CD4-positive, CD25-positive, alpha-beta regulatory T cell (primary cell): ENCODE results near the gene ZNF33B. TPM values are rescaled to one million over a fixed set of nuclear protein-coding genes. Genes with fewer than 3 reads are reported as not detected.
"Not testable (repeated sequence)": the region's sequence is repeated elsewhere in the genome, so short reads cannot be mapped to it uniquely, and the experiment has no call there.

ENCODE experiments used
- ATAC-seq, 2 donors: fragments of 150-1000 bp; cut with Tn5 transposase; one replicate each; pipeline ENCODE4 v1.10.0; 2021; ENCODE audit warnings: low read depth in 2 of 2, moderate number of reproducible peaks in 2 of 2, moderate library complexity in 1 of 2
- DNase-seq, 3 donors: peaks; one replicate each; pipeline versions ENCODE4 v3.0.0 to v3.0.0-alpha.2; 2012 to 2022; ENCODE audit warnings: mixed read lengths in 1 of 3
- H3K27ac ChIP-seq: one replicate; pipeline ENCODE4 v1.7.0; 2013; ENCODE audit warnings: mild to moderate bottlenecking, low read length; ENCODE audit not compliant: insufficient read depth, poor library complexity, severe bottlenecking
- H3K27me3 ChIP-seq: one replicate; pipeline ENCODE4 v1.7.0; 2013; ENCODE audit warnings: low read length; ENCODE audit not compliant: control insufficient read depth, insufficient read depth
- H3K36me3 ChIP-seq: one replicate; pipeline ENCODE4 v1.7.0; 2013; ENCODE audit warnings: mild to moderate bottlenecking, low read length, moderate library complexity; ENCODE audit not compliant: control insufficient read depth, insufficient read depth
- H3K4me1 ChIP-seq: 2 replicates; pipeline ENCODE4 v1.7.0; 2013; ENCODE audit warnings: mild to moderate bottlenecking, low read length; ENCODE audit not compliant: insufficient read depth, control insufficient read depth, poor library complexity, severe bottlenecking
- H3K4me3 ChIP-seq: one replicate; pipeline ENCODE4 v1.7.0; 2013; ENCODE audit warnings: low read depth, mild to moderate bottlenecking, low read length, moderate library complexity
- H3K9me3 ChIP-seq, 2 experiments: 1 replicate in 1 of 2; 2 replicates in 1 of 2; pipeline ENCODE4 v1.7.0; 2013; ENCODE audit warnings: low read length in 2 of 2, mild to moderate bottlenecking in 1 of 2, moderate library complexity in 1 of 2; ENCODE audit not compliant: control insufficient read depth in 2 of 2
- H3K27ac Mint-ChIP-seq, 3 donors: one replicate each; pipeline ENCODE4 v1.8.0; 2020 to 2022; ENCODE audit warnings: mild to moderate bottlenecking in 3 of 3, mixed read lengths in 3 of 3, moderate library complexity in 2 of 3
- H3K27me3 Mint-ChIP-seq: one replicate; pipeline ENCODE4 v1.8.0; 2022; ENCODE audit warnings: mild to moderate bottlenecking, mixed read lengths
- H3K36me3 Mint-ChIP-seq: one replicate; pipeline ENCODE4 v1.8.0; 2020; ENCODE audit warnings: mixed read lengths
- H3K4me1 Mint-ChIP-seq, 4 donors: one replicate each; pipeline ENCODE4 v1.8.0; 2020 to 2022; ENCODE audit warnings: mixed read lengths in 4 of 4, mild to moderate bottlenecking in 1 of 4
- H3K4me3 Mint-ChIP-seq, 4 donors: one replicate each; pipeline ENCODE4 v1.8.0; 2020 to 2022; ENCODE audit warnings: mild to moderate bottlenecking in 4 of 4, mixed read lengths in 4 of 4, moderate library complexity in 3 of 4
- H3K9me3 Mint-ChIP-seq, 7 donors: one replicate each; pipeline ENCODE4 v1.8.0; 2020 to 2022; ENCODE audit warnings: mixed read lengths in 7 of 7, mild to moderate bottlenecking in 3 of 7, moderate library complexity in 2 of 7
- polyA plus RNA-seq, 4 donors: library from polyadenylated mRNA; unstranded; fragments of 300-500 nt; fragmentation: Illumina TruSeq; gene quantifications; one replicate each; pipeline ENCODE4 v1.2.3, GENCODE V29; 2021
- total RNA-seq: library from RNA; stranded (reverse); gene quantifications from one replicate; pipeline ENCODE4 v1.2.3, GENCODE V29; 2022

The ZNF33B gene
- total RNA-seq (23.5 TPM), polyA plus RNA-seq (10 to 100 TPM in 1 of 4 donors, 1 to 10 TPM in 3; 7.1 to 10.0 (median 9.0) TPM)

- no peaks in the 10 kb centered on the region for H3K27me3 Mint-ChIP-seq
- Histone ChIP-seq H3K4me3 (peak within 1 kb of the TSS; percentile 86), H3K9me3 (no peaks in the 10 kb centered on the region), H3K4me1 (peaks cover 23% of the 10 kb centered on the region), H3K27ac (peak within 1 kb of the TSS; percentile 93), H3K36me3 (no peaks in the 10 kb centered on the region), H3K27me3 (no peaks in the 10 kb centered on the region)
- ATAC-seq (peak; percentile 96), DNase-seq (peak; percentile 85 to 98 (median 93))
- H3K9me3 Mint-ChIP-seq, result no peaks in the 10 kb centered on the region
- peaks cover 17% of the 10 kb centered on the region for H3K36me3 Mint-ChIP-seq
- peak within 1 kb of the TSS; percentile 96 to 97 (median 97) for H3K27ac Mint-ChIP-seq
- peak within 1 kb of the TSS; percentile 93 to 99 (median 98) for H3K4me3 Mint-ChIP-seq
- peaks cover 15 to 51% (median 31%) of the 10 kb centered on the region in 4 donors for H3K4me1 Mint-ChIP-seq
These were observed at the start of gene ZNF33B for GRCh38 chr10:42638055-42638820. TSS of gene ZNF33B (minus strand) at chr10:42638570. CDS start at chr10:42636928, 1,642 bp downstream.

- no peaks in the 10 kb centered on the region for H3K4me1 Mint-ChIP-seq
- Histone ChIP-seq H3K27me3 (no peaks in the 10 kb centered on the region), H3K36me3 (no peaks in the 10 kb centered on the region), H3K4me1 (no peaks in the 10 kb centered on the region), H3K4me3 (no peak overlapping the region), H3K9me3 (no peaks in the 10 kb centered on the region), H3K27ac (no peak overlapping the region)
- H3K36me3 Mint-ChIP-seq, result no peaks in the 10 kb centered on the region
- peaks cover 0 to under 1% (median 0%) of the 10 kb centered on the region in 7 donors for H3K9me3 Mint-ChIP-seq
- no peak for DNase-seq
- H3K27me3 Mint-ChIP-seq, result no peaks in the 10 kb centered on the region
- H3K4me3 Mint-ChIP-seq, result no peak overlapping the region
- ATAC-seq, result no peak
- no peak overlapping the region for H3K27ac Mint-ChIP-seq
These were observed 46.1 kb upstream of the ZNF33B start for GRCh38 chr10:42684517-42684916.

GRCh38 chr10:42680267-42680666 is 41.9 kb upstream of the ZNF33B start:
- H3K9me3 Mint-ChIP-seq, result peaks cover 0 to 2% (median 0%) of the 10 kb centered on the region in 7 donors
- no peaks in the 10 kb centered on the region for H3K36me3 ChIP-seq
- ATAC-seq, result no peak
- no peaks in the 10 kb centered on the region for H3K4me1 ChIP-seq
- H3K4me1 Mint-ChIP-seq, result no peaks in the 10 kb centered on the region
- H3K4me3 Mint-ChIP-seq, result no peak overlapping the region
- H3K9me3 ChIP-seq, result no peaks in the 10 kb centered on the region
- DNase-seq, result no peak
- no peak overlapping the region for H3K4me3 ChIP-seq
- H3K27me3 ChIP-seq, result no peaks in the 10 kb centered on the region
- H3K36me3 Mint-ChIP-seq, result no peaks in the 10 kb centered on the region
- no peak overlapping the region for H3K27ac Mint-ChIP-seq
- H3K27me3 Mint-ChIP-seq, result peaks cover 4% of the 10 kb centered on the region
- H3K27ac ChIP-seq, result no peak overlapping the region

- ATAC-seq, H3K27me3 ChIP-seq, H3K36me3 ChIP-seq, H3K9me3 Mint-ChIP-seq, H3K27me3 Mint-ChIP-seq, H3K36me3 Mint-ChIP-seq, H3K9me3 ChIP-seq, H3K4me3 ChIP-seq, H3K27ac ChIP-seq, H3K4me1 ChIP-seq, H3K27ac Mint-ChIP-seq: not testable (repeated sequence)
- peak in 2 of 3 donors; percentile 1 to 15 for DNase-seq
- Mint-ChIP-seq H3K4me3 (peak overlapping the region in 2 of 4 donors; percentile 15 to 21), H3K4me1 (peaks cover 0 to 11% (median 2%) of the 10 kb centered on the region in 4 donors)
These were observed 27.0 kb upstream of the ZNF33B start for GRCh38 chr10:42665181-42665979.

GRCh38 chr10:42654419-42654818 is 16.0 kb upstream of the ZNF33B start:
- Histone ChIP-seq H3K36me3 (no peaks in the 10 kb centered on the region), H3K4me1 (no peaks in the 10 kb centered on the region), H3K4me3 (no peak overlapping the region), H3K27me3 (no peaks in the 10 kb centered on the region), H3K27ac (no peak overlapping the region), H3K9me3 (no peaks in the 10 kb centered on the region)
- Mint-ChIP-seq H3K4me1 (peaks cover 6 to 7% (median 6%) of the 10 kb centered on the region in 4 donors), H3K9me3 (peaks cover 0 to 4% (median 0%) of the 10 kb centered on the region in 7 donors), H3K4me3 (no peak overlapping the region), H3K27ac (no peak overlapping the region), H3K27me3 (no peaks in the 10 kb centered on the region), H3K36me3 (no peaks in the 10 kb centered on the region)
- ATAC-seq (no peak), DNase-seq (no peak)

GRCh38 chr10:42652858-42653257 is 14.5 kb upstream of the ZNF33B start:
- no peak overlapping the region for H3K27ac ChIP-seq
- peaks cover 0 to 3% (median 0%) of the 10 kb centered on the region in 7 donors for H3K9me3 Mint-ChIP-seq
- H3K4me3 ChIP-seq, result no peak overlapping the region
- no peaks in the 10 kb centered on the region for H3K36me3 ChIP-seq
- no peaks in the 10 kb centered on the region for H3K27me3 Mint-ChIP-seq
- no peaks in the 10 kb centered on the region for H3K27me3 ChIP-seq
- no peaks in the 10 kb centered on the region for H3K36me3 Mint-ChIP-seq
- H3K9me3 ChIP-seq, result no peaks in the 10 kb centered on the region
- no peak overlapping the region for H3K27ac Mint-ChIP-seq
- H3K4me1 ChIP-seq, result no peaks in the 10 kb centered on the region
- ATAC-seq (no peak), DNase-seq (no peak)
- peaks cover 6 to 7% (median 6%) of the 10 kb centered on the region in 4 donors for H3K4me1 Mint-ChIP-seq
- no peak overlapping the region for H3K4me3 Mint-ChIP-seq

- ATAC-seq (no peak), DNase-seq (peak in 1 of 3 donors; percentile 14)
- Mint-ChIP-seq H3K36me3 (peaks cover 3% of the 10 kb centered on the region), H3K9me3 (peaks cover 0 to 2% (median 0%) of the 10 kb centered on the region in 7 donors), H3K4me3 (no peak overlapping the region), H3K27me3 (no peaks in the 10 kb centered on the region), H3K4me1 (peaks cover 6 to 8% (median 7%) of the 10 kb centered on the region in 4 donors), H3K27ac (peak overlapping the region in 2 of 3 donors; percentile 1 to 72)
- H3K4me3 ChIP-seq, result no peak overlapping the region
- no peaks in the 10 kb centered on the region for H3K9me3 ChIP-seq
- no peaks in the 10 kb centered on the region for H3K36me3 ChIP-seq
- no peaks in the 10 kb centered on the region for H3K4me1 ChIP-seq
- no peak overlapping the region for H3K27ac ChIP-seq
- H3K27me3 ChIP-seq, result no peaks in the 10 kb centered on the region
These were observed 12.0 kb upstream of the ZNF33B start for GRCh38 chr10:42650374-42650773.
